T-helper 1 cell treated with Interleukin-12 subunit alpha and Interleukin-12 subunit beta and Interleukin-4 antibody, amounts not matched to agents 30 μg/mL and 1 μg/mL, for 36 hours (primary cell): ENCODE measurements around the gene ZBP1.

Source experiments
- H3K27ac Mint-ChIP-seq: one replicate; pipeline ENCODE4 v1.8.0; 2021; ENCODE audit warnings: mild to moderate bottlenecking, mixed read lengths
- H3K27me3 Mint-ChIP-seq: one replicate; pipeline ENCODE4 v1.8.0; 2021; ENCODE audit warnings: low read depth, mixed read lengths
- H3K36me3 Mint-ChIP-seq: one replicate; pipeline ENCODE4 v1.8.0; 2021; ENCODE audit warnings: low read depth, mixed read lengths
- H3K4me1 Mint-ChIP-seq: one replicate; pipeline ENCODE4 v1.8.0; 2021; ENCODE audit warnings: low read depth, mixed read lengths
- H3K4me3 Mint-ChIP-seq: one replicate; pipeline ENCODE4 v1.8.0; 2021; ENCODE audit warnings: mild to moderate bottlenecking, moderate library complexity, mixed read lengths
- H3K9me3 Mint-ChIP-seq: one replicate; pipeline ENCODE4 v1.8.0; 2021; ENCODE audit warnings: mixed read lengths

ZBP1 gene

DNA sequence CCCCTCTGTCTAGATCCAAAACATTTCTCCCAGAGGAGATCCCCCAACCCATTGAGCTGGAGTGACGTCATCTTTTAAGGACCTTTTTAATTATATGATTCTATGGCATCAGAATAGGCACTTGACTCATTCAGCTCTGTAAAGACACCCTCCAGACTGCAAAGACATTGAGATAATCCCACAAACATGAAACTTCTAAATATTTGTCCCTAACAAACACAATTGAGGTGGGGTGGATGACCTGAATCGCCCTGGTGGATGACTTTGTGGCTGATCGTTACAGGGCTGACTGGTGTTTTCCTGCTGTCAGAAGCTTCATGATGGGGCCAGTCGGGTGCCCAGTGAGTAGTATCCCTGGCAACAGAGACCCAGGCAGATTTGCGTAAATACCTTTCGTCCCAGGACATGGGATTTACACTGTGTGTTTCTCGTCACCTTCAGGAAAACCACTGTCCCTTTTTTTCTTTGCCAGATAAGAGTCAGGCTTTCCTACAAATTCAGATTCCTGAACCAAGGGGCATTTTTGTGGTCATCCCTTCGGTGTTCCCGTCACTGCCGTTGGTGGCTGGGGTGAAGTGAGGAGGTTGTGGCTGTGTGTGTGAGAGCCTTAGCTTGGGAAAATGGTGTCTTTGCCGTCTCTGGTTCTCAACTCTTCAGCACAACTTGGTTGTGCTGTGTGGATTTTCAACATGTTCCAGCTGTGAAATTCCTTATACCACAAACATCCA is 64.6 kb downstream of the ZBP1 start:
- Mint-ChIP-seq H3K27me3 (peaks cover 14% of the 10 kb centered on the region), H3K27ac (no peak overlapping the region), H3K4me3 (no peak overlapping the region)

More for the DNA sequence above, 64.6 kb downstream of the ZBP1 start:
- H3K9me3 Mint-ChIP-seq = no peaks in the 10 kb centered on the region
- H3K4me1 Mint-ChIP-seq = no peaks in the 10 kb centered on the region
- H3K36me3 Mint-ChIP-seq = no peaks in the 10 kb centered on the region
